ENCODE results near the gene BACH1. TPM values are rescaled to one million over a fixed set of nuclear protein-coding genes. Genes with fewer than 3 reads are reported as not detected.

The BACH1 gene
- total and polyA plus RNA-seq, 2 donors (not counting 1 experiment from before 2014, with no cell fraction given) = 10.1 to 221 TPM

- H3K79me2 ChIP-seq (ENCODE audit: control insufficient read depth, insufficient read depth, low read length) = peaks cover 99% of the 10 kb centered on the region
Measured at GRCh38 chr21:29304597-29304996, 5.9 kb downstream of the BACH1 start.

More at GRCh38 chr21:29304597-29304996, 5.9 kb downstream of the BACH1 start:
- peaks cover 83% of the 10 kb centered on the region for H3K4me1 Mint-ChIP-seq
- H2AFZ ChIP-seq (ENCODE audit: insufficient read depth, low read depth, low read length, poor library complexity, severe bottlenecking) = no peak overlapping the region
- DNase-seq (peak; percentile 38), ATAC-seq (ENCODE audit: low read depth) (no peak)
- H3K27me3 ChIP-seq (replicated peaks in 1 of 4; ENCODE audit: control extremely low read depth in 1 of 4, control insufficient read depth in 3 of 4, insufficient read depth in 4 of 4, low read length in 3 of 4) = no peaks in the 10 kb centered on the region
- no peak overlapping the region for H3K9ac ChIP-seq (ENCODE audit: low read length)
- no peaks in the 10 kb centered on the region for H3K9me3 ChIP-seq (ENCODE audit: control extremely low read depth in 1 of 3, control insufficient read depth in 2 of 3, insufficient read depth in 1 of 3, low read length in 2 of 3)
- no peak overlapping the region for H3K4me3 ChIP-seq (ENCODE audit: control extremely low read depth in 1 of 5, extremely low read depth in 1 of 5, insufficient read depth in 1 of 5, low read depth in 2 of 5, low read length in 4 of 5)
- H3K27me3 Mint-ChIP-seq = no peaks in the 10 kb centered on the region
- H3K4me2 ChIP-seq (replicated peaks; ENCODE audit: low read depth, low read length, poor library complexity, severe bottlenecking) = peak overlapping the region; percentile 36
- TF ChIP-seq EZH2 (IDR thresholded peaks at IDR 0.05; ENCODE audit: borderline replicate concordance, insufficient read depth, low read depth, low read length, poor library complexity, severe bottlenecking) = no peak
- no peak for TF ChIP-seq CTCF (IDR thresholded peaks at IDR 0.05)
- ChIA-PET CTCF (no interaction called here), POLR2A (no interaction called here)
- peaks cover 85% of the 10 kb centered on the region in 2 donors for H3K4me1 ChIP-seq (ENCODE audit: control insufficient read depth in 2 of 2, insufficient read depth in 2 of 2, low read length in 2 of 2)
- H3K27ac ChIP-seq (ENCODE audit: low read length in 2 of 2) = peak overlapping the region in 1 of 2 donors; percentile 26
- H3K4me3 Mint-ChIP-seq = peak overlapping the region; percentile 50
- H4K20me1 ChIP-seq (ENCODE audit: control insufficient read depth, insufficient read depth, low read length, poor library complexity, severe bottlenecking) = peaks cover 18% of the 10 kb centered on the region
- no CpG with 5 or more reads among the region's 2 CpGs for WGBS (ENCODE audit: insufficient coverage)
- intact Hi-C loops (cut with micrococcal nuclease) = loop anchor here (10.0 kb wide), 2 partner anchors 310 to 420 kb away; partner anchors contain the start of gene LTN1
- no peaks in the 10 kb centered on the region for H3K9me3 Mint-ChIP-seq (ENCODE audit: insufficient read depth)
- H3K36me3 ChIP-seq (replicated peaks in 1 of 2; ENCODE audit: control extremely low read depth in 1 of 2, control insufficient read depth in 1 of 2, extremely low read depth in 1 of 2, insufficient read depth in 2 of 2, low read length in 1 of 2) = peaks cover 0 to 2% of the 10 kb centered on the region in 2 experiments
- H3K27ac Mint-ChIP-seq = peak overlapping the region; percentile 53

Measured in B cell (primary cell).